IMR-90 (cell line): ENCODE data around the gene DHRSX. TPM values are rescaled to one million over a fixed set of nuclear protein-coding genes. Genes with fewer than 3 reads are reported as not detected.
"Not testable (repeated sequence)": the region's sequence is repeated elsewhere in the genome, so short reads cannot be mapped to it uniquely, and the experiment has no call there.

Experiments
- ATAC-seq: fragments of 200-7000 bp; cut with Tn5 transposase; 2 replicates; pipeline ENCODE4 v1.9.1; 2020; ENCODE audit warnings: low read depth, mild to moderate bottlenecking, moderate library complexity
- BruUV-seq: library from RNA; stranded (reverse); fragments of 400-500 nt; replicated peaks from 2 replicates; lab custom pipeline; 2021; lab: Mats Ljungman, UMichigan
- CTCF ChIA-PET: fragments of 300-600 bp; formaldehyde crosslinking; extraction: SDS; loops from one replicate; lab custom pipeline; 2021; ENCODE audit warnings: antibody characterized with exemption; lab: Yijun Ruan, JAX
- POLR2A ChIA-PET: fragments of 300-600 bp; sonication (Branson Sonifier 250); formaldehyde crosslinking; loops from one replicate; lab custom pipeline; 2022; ENCODE audit warnings: antibody characterized with exemption; ENCODE audit not compliant: unreplicated experiment; lab: Charles Lee
- DNase-seq: peaks from one replicate; pipeline ENCODE4 v3.0.0; 2013
- H2AFZ ChIP-seq: replicated peaks from 2 replicates; pipeline ENCODE3; 2013; ENCODE audit warnings: low read length, mild to moderate bottlenecking; ENCODE audit not compliant: poor library complexity
- H2AK5ac ChIP-seq: 2 replicates; pipeline ENCODE4 v1.6.1; 2013; ENCODE audit warnings: low read depth, low read length, inconsistent platforms
- H2AK9ac ChIP-seq: replicated peaks from 2 replicates; pipeline ENCODE3; 2013; ENCODE audit warnings: mild to moderate bottlenecking, low read depth, low read length, moderate library complexity; ENCODE audit not compliant: poor library complexity
- H2BK120ac ChIP-seq: 2 replicates; pipeline ENCODE4 v1.6.1; 2013; ENCODE audit warnings: low read depth, low read length, inconsistent platforms
- H2BK15ac ChIP-seq: 3 replicates; pipeline ENCODE4 v1.6.1; 2013; ENCODE audit warnings: low read depth, low read length, inconsistent platforms
- H2BK20ac ChIP-seq: 2 replicates; pipeline ENCODE4 v1.6.1; 2013; ENCODE audit warnings: low read depth, mild to moderate bottlenecking, inconsistent platforms, low read length, moderate library complexity
- H2BK5ac ChIP-seq: 2 replicates; pipeline ENCODE4 v1.6.1; 2013; ENCODE audit warnings: mild to moderate bottlenecking, low read depth, low read length, inconsistent platforms; ENCODE audit not compliant: poor library complexity, severe bottlenecking
- H3K14ac ChIP-seq: replicated peaks from 2 replicates; pipeline ENCODE4 v1.6.1; 2013; ENCODE audit warnings: low read depth, low read length, inconsistent platforms
- H3K18ac ChIP-seq: 2 replicates; pipeline ENCODE4 v1.6.1; 2013; ENCODE audit warnings: low read depth, low read length, control low read depth
- H3K23ac ChIP-seq: 2 replicates; pipeline ENCODE4 v1.6.1; 2013; ENCODE audit warnings: low read depth, low read length, inconsistent platforms
- H3K27ac ChIP-seq: 2 replicates; pipeline ENCODE4 v1.5.1; 2013; ENCODE audit warnings: mild to moderate bottlenecking, control low read depth, low read length; ENCODE audit not compliant: insufficient read depth
- H3K27me3 ChIP-seq: 2 replicates; pipeline ENCODE4 v1.6.1; 2013; ENCODE audit warnings: low read length; ENCODE audit not compliant: control insufficient read depth, insufficient read depth
- H3K36me3 ChIP-seq: 2 replicates; pipeline ENCODE4 v1.6.1; 2013; ENCODE audit warnings: low read length, mixed read lengths; ENCODE audit not compliant: control insufficient read depth, insufficient read depth
- H3K4ac ChIP-seq: 2 replicates; pipeline ENCODE4 v1.6.1; 2013; ENCODE audit warnings: low read depth, low read length, inconsistent platforms
- H3K4me1 ChIP-seq: 2 replicates; pipeline ENCODE4 v1.6.1; 2013; ENCODE audit warnings: low read length, mixed read lengths; ENCODE audit not compliant: control insufficient read depth, insufficient read depth
- H3K4me2 ChIP-seq: 2 replicates; pipeline ENCODE4 v1.6.1; 2013; ENCODE audit warnings: low read depth, mild to moderate bottlenecking, control low read depth, low read length, moderate library complexity
- H3K4me3 ChIP-seq: 2 replicates; pipeline ENCODE4 v1.5.1; 2013; ENCODE audit warnings: low read depth, mild to moderate bottlenecking, control low read depth, low read length, moderate library complexity; ENCODE audit not compliant: insufficient read depth
- H3K56ac ChIP-seq: 2 replicates; pipeline ENCODE4 v1.6.1; 2013; ENCODE audit warnings: low read length, inconsistent platforms; ENCODE audit not compliant: insufficient read depth; ENCODE audit errors: extremely low read depth
- H3K79me1 ChIP-seq, 2 experiments: 2 replicates each; pipeline ENCODE4 v1.6.1; 2013; ENCODE audit warnings: low read length in 2 of 2, inconsistent platforms in 1 of 2, low read depth in 1 of 2
- H3K9ac ChIP-seq: 2 replicates; pipeline ENCODE4 v1.6.1; 2013; ENCODE audit warnings: low read depth, low read length, control low read depth
- H3K9me1 ChIP-seq: 2 replicates; pipeline ENCODE4 v1.6.1; 2013; ENCODE audit warnings: low read length, inconsistent platforms; ENCODE audit not compliant: insufficient read depth
- H3K9me3 ChIP-seq: 2 replicates; pipeline ENCODE4 v1.6.1; 2013; ENCODE audit warnings: low read length; ENCODE audit not compliant: control insufficient read depth, insufficient read depth
- H4K20me1 ChIP-seq: 2 replicates; pipeline ENCODE4 v1.6.1; 2013; ENCODE audit warnings: low read length, inconsistent platforms; ENCODE audit not compliant: insufficient read depth
- H4K5ac ChIP-seq: 2 replicates; pipeline ENCODE4 v1.6.1; 2013; ENCODE audit warnings: mild to moderate bottlenecking, low read depth, low read length, control low read depth
- H4K8ac ChIP-seq, 2 experiments: 2 replicates each; pipeline ENCODE4 v1.6.1; 2013; ENCODE audit warnings: low read depth in 2 of 2, low read length in 2 of 2, control low read depth in 1 of 2, inconsistent platforms in 1 of 2
- H4K91ac ChIP-seq: 2 replicates; pipeline ENCODE4 v1.6.1; 2013; ENCODE audit warnings: low read depth, low read length, inconsistent platforms; ENCODE audit not compliant: insufficient read depth
- WGBS, 2 experiments: methylation state at CpG; one replicate each; pipeline versions ENCODE4 v1.1.5 to v1.1.7; 2013; ENCODE audit warnings: missing lambda C conversion rate in 2 of 2; ENCODE audit not compliant: insufficient read length in 1 of 2; ENCODE audit errors: extremely low coverage in 2 of 2; 5-methylcytosine and 5-hydroxymethylcytosine counted together
- dilution Hi-C: fragments of 300-500 bp; cut with HindIII; formaldehyde crosslinking; loops from one replicate; pipeline ENCODE4 v1.14.3; 2018; ENCODE audit warnings: low sequenced_read_pairs; ENCODE audit not compliant: unreplicated experiment
- in situ Hi-C: fragments of 300-500 bp; cut with MboI; formaldehyde crosslinking; loops from 3 replicates; pipeline ENCODE4 v1.14.3; 2019; ENCODE audit warnings: low sequenced_read_pairs, inconsistent platforms, mixed read lengths
- intact Hi-C: fragments of 100-400 bp; cut with micrococcal nuclease; formaldehyde crosslinking; loops from 2 replicates; pipeline ENCODE4 v1.10.0; 2022
- polyA plus RNA-seq, 3 experiments: library from polyadenylated mRNA; depleted of rRNA; stranded (reverse); fragments of >200 nt; gene quantifications; 2 replicates each; pipeline ENCODE4 v1.2.3, GENCODE V29; 2012; ENCODE audit warnings: low replicate concordance in 1 of 3
- total RNA-seq: library from RNA; depleted of rRNA; stranded (reverse); fragments of >200 nt; gene quantifications from 2 replicates; pipeline ENCODE4 v1.2.3, GENCODE V29; 2012

Gene DHRSX
- total and polyA plus RNA-seq, 2 of the 4 experiments (the other 2 are of a cell fraction): 26.2 to 38.0 TPM

DNA sequence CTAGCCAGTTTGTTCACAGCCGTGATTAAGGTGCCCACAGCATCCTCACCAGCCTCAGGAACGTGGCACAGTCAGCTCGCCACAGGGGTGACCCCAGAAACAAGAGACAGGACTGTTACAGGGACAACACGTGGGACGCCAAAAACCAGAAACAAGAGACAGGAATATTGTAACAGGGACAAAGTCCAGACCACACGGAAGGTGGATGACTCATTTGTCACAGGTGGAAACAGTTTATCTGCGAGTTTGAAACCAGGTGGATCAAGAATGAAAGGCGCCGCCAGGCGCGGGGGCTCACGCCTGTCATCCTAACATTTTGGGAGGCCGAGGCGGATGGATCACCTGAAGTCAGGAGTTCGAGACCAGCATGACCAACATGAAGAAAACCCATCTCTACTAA is 27.7 kb downstream of the DHRSX start:
- POLR2A ChIA-PET, H2BK120ac ChIP-seq, H3K18ac ChIP-seq, dilution Hi-C loops, H4K91ac ChIP-seq, H2AK9ac ChIP-seq, H3K23ac ChIP-seq, H4K8ac ChIP-seq, H3K27ac ChIP-seq, H3K4me2 ChIP-seq, H3K14ac ChIP-seq, H3K4me1 ChIP-seq, H2BK5ac ChIP-seq, H2BK15ac ChIP-seq, H2AK5ac ChIP-seq, H3K4ac ChIP-seq, ATAC-seq, H4K5ac ChIP-seq, H2AFZ ChIP-seq, H3K9me3 ChIP-seq, H3K4me3 ChIP-seq, H3K36me3 ChIP-seq, CTCF ChIA-PET, in situ Hi-C loops, DNase-seq, H2BK20ac ChIP-seq, BruUV-seq, H3K56ac ChIP-seq, H3K27me3 ChIP-seq, H3K9ac ChIP-seq, intact Hi-C loops: not testable (repeated sequence)
- peaks cover 52 to 70% of the 10 kb centered on the region in 2 experiments for H3K79me1 ChIP-seq
- H3K9me1 ChIP-seq: peaks cover 27% of the 10 kb centered on the region
- H4K20me1 ChIP-seq: peaks cover 53% of the 10 kb centered on the region
- 70% methylated on average over 2 of the region's 15 CpGs; no CpG with 5 or more reads in 1 of the 2 experiments for WGBS, 2 experiments
